ENCODE measurements around the gene GLRA3. TPM values are rescaled to one million over a fixed set of nuclear protein-coding genes. Genes with fewer than 3 reads are reported as not detected.

The GLRA3 gene
- polyA plus RNA-seq, 1 experiment, result not detected

DNA sequence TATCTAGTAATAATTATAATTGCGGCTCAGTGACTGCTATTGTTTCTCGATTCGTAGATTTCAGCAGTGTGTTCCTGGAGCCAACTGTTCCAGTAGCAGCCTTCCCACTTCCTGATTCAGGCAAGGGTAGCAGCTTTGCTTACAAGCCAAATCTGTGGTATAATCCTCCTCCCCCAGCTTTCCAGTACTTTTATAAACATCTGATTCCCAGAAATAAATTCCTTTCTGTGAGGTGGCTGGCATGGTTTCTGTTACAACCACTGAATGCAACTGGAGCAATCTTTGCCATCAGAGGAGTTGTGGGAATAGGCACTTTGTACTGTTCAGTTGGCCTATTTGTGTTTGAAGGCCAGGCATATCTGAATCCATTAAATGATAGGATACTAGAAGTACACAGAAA, 80.0 kb downstream of the GLRA3 start:
- Histone ChIP-seq H3K36me3 (ENCODE audit: control insufficient read depth, insufficient read depth, low read length) (no peaks in the 10 kb centered on the region), H3K27me3 (ENCODE audit: control insufficient read depth, insufficient read depth, low read length) (no peaks in the 10 kb centered on the region), H3K4me3 (ENCODE audit: low read depth, low read length) (no peak overlapping the region)
- POLR2A ChIA-PET, result no interaction called here
- no peak for DNase-seq (ENCODE audit: low read depth)
- TF ChIP-seq, protein P1, sequence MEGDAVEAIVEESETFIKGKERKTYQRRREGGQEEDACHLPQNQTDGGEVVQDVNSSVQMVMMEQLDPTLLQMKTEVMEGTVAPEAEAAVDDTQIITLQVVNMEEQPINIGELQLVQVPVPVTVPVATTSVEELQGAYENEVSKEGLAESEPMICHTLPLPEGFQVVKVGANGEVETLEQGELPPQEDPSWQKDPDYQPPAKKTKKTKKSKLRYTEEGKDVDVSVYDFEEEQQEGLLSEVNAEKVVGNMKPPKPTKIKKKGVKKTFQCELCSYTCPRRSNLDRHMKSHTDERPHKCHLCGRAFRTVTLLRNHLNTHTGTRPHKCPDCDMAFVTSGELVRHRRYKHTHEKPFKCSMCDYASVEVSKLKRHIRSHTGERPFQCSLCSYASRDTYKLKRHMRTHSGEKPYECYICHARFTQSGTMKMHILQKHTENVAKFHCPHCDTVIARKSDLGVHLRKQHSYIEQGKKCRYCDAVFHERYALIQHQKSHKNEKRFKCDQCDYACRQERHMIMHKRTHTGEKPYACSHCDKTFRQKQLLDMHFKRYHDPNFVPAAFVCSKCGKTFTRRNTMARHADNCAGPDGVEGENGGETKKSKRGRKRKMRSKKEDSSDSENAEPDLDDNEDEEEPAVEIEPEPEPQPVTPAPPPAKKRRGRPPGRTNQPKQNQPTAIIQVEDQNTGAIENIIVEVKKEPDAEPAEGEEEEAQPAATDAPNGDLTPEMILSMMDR (IDR thresholded peaks at IDR 0.05; ENCODE audit: insufficient read depth, low read depth, low read length), result no peak
- CTCF ChIA-PET, result no interaction called here

DNA sequence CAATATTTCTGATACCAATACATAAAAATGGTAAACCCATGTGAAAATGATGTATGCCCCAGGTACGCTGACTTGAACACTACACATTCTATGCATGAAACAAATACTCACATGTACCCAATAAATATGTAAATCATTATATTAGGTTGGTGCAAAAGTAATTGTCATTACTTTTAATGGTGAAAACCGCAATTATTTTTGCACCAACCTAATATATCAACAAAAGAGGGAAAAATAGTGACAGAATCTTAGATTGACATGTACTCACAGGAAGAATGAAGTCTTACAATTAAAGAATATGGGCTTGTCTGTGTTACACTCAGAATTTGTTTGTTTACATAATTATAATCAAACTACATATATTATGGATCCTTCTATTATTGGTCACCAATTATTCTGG, 82.3 kb downstream of the GLRA3 start:
- Histone ChIP-seq H3K36me3 (ENCODE audit: control insufficient read depth, insufficient read depth, low read length) (no peaks in the 10 kb centered on the region), H3K4me3 (ENCODE audit: low read depth, low read length) (no peak overlapping the region), H3K27me3 (ENCODE audit: control insufficient read depth, insufficient read depth, low read length) (no peaks in the 10 kb centered on the region)
- ChIA-PET POLR2A (no interaction called here), CTCF (no interaction called here)
- TF ChIP-seq, protein P1 (IDR thresholded peaks at IDR 0.05; ENCODE audit: insufficient read depth, low read depth, low read length), result no peak
- no peak for DNase-seq (ENCODE audit: low read depth)

DNA sequence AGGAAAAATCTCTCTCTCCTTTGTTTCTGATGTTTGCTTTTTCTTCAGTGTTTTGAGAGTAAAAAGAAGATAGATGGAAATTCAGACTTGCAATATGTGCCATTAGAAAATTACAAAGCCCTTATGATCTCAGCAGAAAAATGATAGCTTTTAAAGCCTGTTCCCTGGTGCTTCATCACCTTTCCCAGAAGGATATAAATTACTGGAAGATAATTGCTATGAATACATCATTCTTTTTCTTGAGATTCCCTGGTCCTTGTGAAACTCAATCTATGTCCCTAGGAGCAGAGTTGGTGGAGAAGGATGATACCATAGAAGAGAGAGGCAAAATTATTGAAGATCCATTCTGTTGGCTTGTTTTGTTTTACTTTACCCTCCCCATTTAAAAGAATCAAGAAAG, 86.5 kb downstream of the GLRA3 start:
- no peaks in the 10 kb centered on the region for H3K27me3 ChIP-seq (ENCODE audit: control insufficient read depth, insufficient read depth, low read length)
- no peak overlapping the region for H3K4me3 ChIP-seq (ENCODE audit: low read depth, low read length)
- TF ChIP-seq, protein P1 (IDR thresholded peaks at IDR 0.05; ENCODE audit: insufficient read depth, low read depth, low read length), result no peak
- no peaks in the 10 kb centered on the region for H3K36me3 ChIP-seq (ENCODE audit: control insufficient read depth, insufficient read depth, low read length)
- ChIA-PET CTCF (no interaction called here), POLR2A (no interaction called here)
- DNase-seq (ENCODE audit: low read depth), result no peak

DNA sequence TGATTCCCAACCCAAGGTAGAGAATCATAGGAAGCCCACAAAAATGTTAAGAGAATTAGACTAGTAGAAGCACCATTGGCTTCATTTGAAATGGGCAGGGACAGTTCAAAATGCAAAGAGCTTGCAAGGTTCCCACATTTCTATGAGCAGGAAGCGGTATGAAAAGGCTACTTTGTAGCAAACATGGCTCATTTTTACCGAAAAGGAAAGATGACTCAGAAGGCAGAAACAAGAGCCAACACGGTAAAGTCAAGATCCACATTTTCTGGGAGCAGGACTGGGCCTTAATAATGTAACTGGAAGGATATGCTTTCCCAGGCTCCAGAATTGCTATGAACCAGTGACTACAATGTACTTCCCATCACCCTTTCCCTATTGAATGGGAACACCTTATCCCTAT, 89.5 kb downstream of the GLRA3 start:
- POLR2A ChIA-PET, result no interaction called here
- no peak for DNase-seq (ENCODE audit: low read depth)
- no peaks in the 10 kb centered on the region for H3K36me3 ChIP-seq (ENCODE audit: control insufficient read depth, insufficient read depth, low read length)
- TF ChIP-seq, protein P1 (IDR thresholded peaks at IDR 0.05; ENCODE audit: insufficient read depth, low read depth, low read length), result no peak
- CTCF ChIA-PET, result no interaction called here
- no peak overlapping the region for H3K4me3 ChIP-seq (ENCODE audit: low read depth, low read length)
- H3K27me3 ChIP-seq (ENCODE audit: control insufficient read depth, insufficient read depth, low read length), result no peaks in the 10 kb centered on the region

DNA sequence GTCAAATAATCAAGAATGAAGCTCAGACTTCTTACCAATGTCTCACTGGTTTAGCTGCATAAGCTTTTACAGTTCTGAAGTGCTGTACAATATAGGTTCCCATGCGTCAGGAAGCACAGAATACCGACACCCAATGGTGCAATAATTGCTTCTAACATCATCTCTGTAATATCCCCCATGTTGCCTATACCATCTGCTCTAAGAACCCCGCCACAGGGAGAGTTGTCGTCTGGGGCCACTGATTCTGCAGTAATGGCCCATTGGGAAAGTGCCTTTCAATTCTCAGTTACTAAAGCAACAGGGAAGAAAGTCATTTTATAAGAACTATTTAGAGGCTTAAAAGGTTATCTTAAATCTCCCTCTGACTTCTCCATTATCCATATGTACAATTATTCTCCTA, 94.9 kb downstream of the GLRA3 start:
- CTCF ChIA-PET, result no interaction called here
- POLR2A ChIA-PET, result no interaction called here
- Histone ChIP-seq H3K36me3 (ENCODE audit: control insufficient read depth, insufficient read depth, low read length) (no peaks in the 10 kb centered on the region), H3K4me3 (ENCODE audit: low read depth, low read length) (no peak overlapping the region), H3K27me3 (ENCODE audit: control insufficient read depth, insufficient read depth, low read length) (no peaks in the 10 kb centered on the region)
- TF ChIP-seq, protein P1 (IDR thresholded peaks at IDR 0.05; ENCODE audit: insufficient read depth, low read depth, low read length), result no peak
- DNase-seq (ENCODE audit: low read depth), result no peak
